CD4-positive, alpha-beta memory T cell (primary cell): ENCODE data around the gene PTPRA. TPM values are rescaled to one million over a fixed set of nuclear protein-coding genes. Genes with fewer than 3 reads are reported as not detected.
"Not testable (repeated sequence)": the region's sequence is repeated elsewhere in the genome, so short reads cannot be mapped to it uniquely, and the experiment has no call there.

Source experiments
- CTCF ChIA-PET: fragments of 350-600 bp; sonication (Branson Sonifier 250); formaldehyde crosslinking; loops from one replicate; lab custom pipeline; 2021; ENCODE audit warnings: inconsistent platforms; ENCODE audit not compliant: partially characterized antibody; lab: Charles Lee
- POLR2A ChIA-PET: fragments of 350-600 bp; sonication (Branson Sonifier 250); formaldehyde crosslinking; loops from one replicate; lab custom pipeline; 2021; ENCODE audit not compliant: partially characterized antibody; lab: Charles Lee
- DNase-seq, 5 donors: peaks; one replicate each; pipeline versions ENCODE4 v3.0.0 to v3.0.0-alpha.2; 2020 to 2022; ENCODE audit warnings: mixed read lengths in 1 of 5
- H3K27ac ChIP-seq: one replicate; pipeline ENCODE4 v1.7.0; 2013; ENCODE audit warnings: low read depth, low read length
- H3K27me3 ChIP-seq: 2 replicates; pipeline ENCODE4 v1.7.0; 2013; ENCODE audit warnings: mild to moderate bottlenecking, low read length, moderate library complexity; ENCODE audit not compliant: insufficient read depth
- H3K36me3 ChIP-seq: 2 replicates; pipeline ENCODE4 v1.7.0; 2013; ENCODE audit warnings: mild to moderate bottlenecking, low read length, moderate library complexity; ENCODE audit not compliant: insufficient read depth
- H3K4me1 ChIP-seq: 2 replicates; pipeline ENCODE4 v1.7.0; 2013; ENCODE audit warnings: mild to moderate bottlenecking, low read length, moderate library complexity; ENCODE audit not compliant: insufficient read depth
- H3K4me3 ChIP-seq, 2 donors: one replicate each; pipeline ENCODE4 v1.7.0; 2013; ENCODE audit warnings: low read length in 2 of 2, mild to moderate bottlenecking in 1 of 2
- H3K9me3 ChIP-seq, 2 donors: one replicate each; pipeline ENCODE4 v1.7.0; 2013; ENCODE audit warnings: low read length in 2 of 2, control low read depth in 1 of 2; ENCODE audit not compliant: control insufficient read depth in 1 of 2
- H3K27ac Mint-ChIP-seq, 7 donors: one replicate each; pipeline ENCODE4 v1.8.0; 2020 to 2021; ENCODE audit warnings: mixed read lengths in 7 of 7, mild to moderate bottlenecking in 6 of 7, inconsistent platforms in 3 of 7, moderate library complexity in 3 of 7
- H3K27me3 Mint-ChIP-seq, 2 donors: one replicate each; pipeline ENCODE4 v1.8.0; 2020 to 2021; ENCODE audit warnings: mixed read lengths in 2 of 2
- H3K36me3 Mint-ChIP-seq, 2 donors: one replicate each; pipeline ENCODE4 v1.8.0; 2020 to 2021; ENCODE audit warnings: mixed read lengths in 2 of 2, inconsistent platforms in 1 of 2, mild to moderate bottlenecking in 1 of 2
- H3K4me1 Mint-ChIP-seq, 4 donors: one replicate each; pipeline ENCODE4 v1.8.0; 2020 to 2021; ENCODE audit warnings: mixed read lengths in 4 of 4, mild to moderate bottlenecking in 1 of 4
- H3K4me3 Mint-ChIP-seq, 8 donors: one replicate each; pipeline ENCODE4 v1.8.0; 2020 to 2021; ENCODE audit warnings: mixed read lengths in 8 of 8, mild to moderate bottlenecking in 7 of 8, moderate library complexity in 6 of 8, inconsistent platforms in 3 of 8
- H3K9me3 Mint-ChIP-seq, 8 donors: one replicate each; pipeline ENCODE4 v1.8.0; 2020 to 2021; ENCODE audit warnings: mixed read lengths in 8 of 8, mild to moderate bottlenecking in 5 of 8, inconsistent platforms in 3 of 8, moderate library complexity in 1 of 8
- intact Hi-C: fragments of 100-400 bp; cut with micrococcal nuclease; formaldehyde crosslinking; loops from one replicate; pipeline ENCODE4 v1.15.1; 2023
- polyA plus RNA-seq, 2 donors: library from polyadenylated mRNA; unstranded; fragments of 300-500 nt; fragmentation: Illumina TruSeq; gene quantifications; one replicate each; pipeline ENCODE4 v1.2.3, GENCODE V29; 2021
- total RNA-seq, 2 experiments: library from RNA; stranded (reverse); gene quantifications; one replicate each; pipeline ENCODE4 v1.2.3, GENCODE V29; 2021

The PTPRA gene
- total and polyA plus RNA-seq, 4 experiments from 2014 or later = 24.8 to 87.8 (median 64.7) TPM

DNA sequence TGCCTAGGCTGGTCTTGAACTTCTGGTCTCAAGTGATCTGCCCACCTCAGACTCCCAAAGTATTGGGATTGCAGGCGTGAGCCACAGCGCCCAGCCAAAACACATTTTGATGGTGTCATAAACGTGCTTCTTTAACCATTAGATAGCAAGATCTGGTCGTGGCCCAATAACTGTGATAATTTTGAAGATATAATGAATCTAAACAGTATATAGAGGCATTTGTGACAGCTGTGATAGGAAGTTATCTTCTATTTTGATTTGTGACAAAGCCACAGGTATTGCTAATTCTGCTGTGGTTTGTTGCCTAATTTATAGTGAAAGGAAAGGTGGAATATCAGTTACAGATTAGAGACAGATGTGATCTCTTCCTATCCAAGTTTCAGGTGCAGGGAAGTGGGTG is 197.4 kb downstream of the PTPRA start:
- H3K27ac Mint-ChIP-seq = peak overlapping the region; percentile 12 to 95 (median 89)
- no peaks in the 10 kb centered on the region for H3K36me3 ChIP-seq
- H3K4me3 Mint-ChIP-seq = peak overlapping the region; percentile 80 to 94 (median 88)
- ChIA-PET POLR2A (interaction anchor here (1.4 to 1.8 kb wide), 3 partner anchors 14 to 21 kb away, joined by 3 to 6 read pairs (median 3); no protein-coding TSS in a partner anchor), CTCF (interaction anchor here (1.7 to 2.2 kb wide), 2 partner anchors 21 to 44 kb away, joined by 4 to 20 read pairs; no protein-coding TSS in a partner anchor)
- no peak for DNase-seq
- no peaks in the 10 kb centered on the region for H3K27me3 ChIP-seq
- H3K4me1 Mint-ChIP-seq = peaks cover 13 to 24% (median 16%) of the 10 kb centered on the region in 4 donors
- intact Hi-C loops = no loop called here
- no peaks in the 10 kb centered on the region for H3K36me3 Mint-ChIP-seq
- H3K9me3 Mint-ChIP-seq = no peaks in the 10 kb centered on the region
- H3K4me3 ChIP-seq = no peak overlapping the region
- no peaks in the 10 kb centered on the region for H3K9me3 ChIP-seq
- no peaks in the 10 kb centered on the region for H3K27me3 Mint-ChIP-seq
- peaks cover 18% of the 10 kb centered on the region for H3K4me1 ChIP-seq
- no peak overlapping the region for H3K27ac ChIP-seq

DNA sequence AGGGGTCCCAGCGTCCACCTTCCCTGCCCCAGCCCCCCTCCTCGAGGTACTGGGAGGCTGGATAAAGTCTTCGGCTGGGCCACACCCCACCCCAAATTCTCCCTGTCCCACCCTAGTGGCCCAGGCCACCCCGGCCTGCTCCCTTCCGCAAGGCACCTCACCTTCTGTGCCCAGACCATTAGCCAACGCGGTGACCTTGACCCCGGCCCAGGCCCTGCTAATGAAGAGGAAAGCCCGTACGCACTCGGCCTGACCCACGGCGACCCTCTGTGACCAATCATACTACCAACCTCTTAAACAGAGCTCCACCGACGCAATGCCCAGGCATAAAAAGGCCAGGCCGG is 198.0 kb downstream of the PTPRA start:
- Histone ChIP-seq H3K27me3 (no peaks in the 10 kb centered on the region), H3K4me1 (peaks cover 18% of the 10 kb centered on the region), H3K4me3 (peak overlapping the region in 1 of 2 donors; percentile 54), H3K27ac (peak overlapping the region; percentile 44), H3K36me3 (no peaks in the 10 kb centered on the region), H3K9me3 (no peaks in the 10 kb centered on the region)
- Mint-ChIP-seq H3K4me3 (peak overlapping the region; percentile 80 to 94 (median 88)), H3K36me3 (no peaks in the 10 kb centered on the region), H3K27me3 (no peaks in the 10 kb centered on the region), H3K4me1 (peaks cover 13 to 24% (median 16%) of the 10 kb centered on the region in 4 donors), H3K9me3 (no peaks in the 10 kb centered on the region), H3K27ac (peak overlapping the region in 4 of 7 donors; percentile 22 to 94 (median 61))
- DNase-seq = no peak
- intact Hi-C loops = no loop called here
- ChIA-PET CTCF (interaction anchor here (2.2 kb wide), 1 partner anchor 44 kb away, joined by 8 read pairs; no protein-coding TSS in a partner anchor), POLR2A (interaction anchor here (1.4 to 3.5 kb wide), 3 partner anchors 14 to 22 kb away, joined by 3 to 22 read pairs (median 3); no protein-coding TSS in a partner anchor)

DNA sequence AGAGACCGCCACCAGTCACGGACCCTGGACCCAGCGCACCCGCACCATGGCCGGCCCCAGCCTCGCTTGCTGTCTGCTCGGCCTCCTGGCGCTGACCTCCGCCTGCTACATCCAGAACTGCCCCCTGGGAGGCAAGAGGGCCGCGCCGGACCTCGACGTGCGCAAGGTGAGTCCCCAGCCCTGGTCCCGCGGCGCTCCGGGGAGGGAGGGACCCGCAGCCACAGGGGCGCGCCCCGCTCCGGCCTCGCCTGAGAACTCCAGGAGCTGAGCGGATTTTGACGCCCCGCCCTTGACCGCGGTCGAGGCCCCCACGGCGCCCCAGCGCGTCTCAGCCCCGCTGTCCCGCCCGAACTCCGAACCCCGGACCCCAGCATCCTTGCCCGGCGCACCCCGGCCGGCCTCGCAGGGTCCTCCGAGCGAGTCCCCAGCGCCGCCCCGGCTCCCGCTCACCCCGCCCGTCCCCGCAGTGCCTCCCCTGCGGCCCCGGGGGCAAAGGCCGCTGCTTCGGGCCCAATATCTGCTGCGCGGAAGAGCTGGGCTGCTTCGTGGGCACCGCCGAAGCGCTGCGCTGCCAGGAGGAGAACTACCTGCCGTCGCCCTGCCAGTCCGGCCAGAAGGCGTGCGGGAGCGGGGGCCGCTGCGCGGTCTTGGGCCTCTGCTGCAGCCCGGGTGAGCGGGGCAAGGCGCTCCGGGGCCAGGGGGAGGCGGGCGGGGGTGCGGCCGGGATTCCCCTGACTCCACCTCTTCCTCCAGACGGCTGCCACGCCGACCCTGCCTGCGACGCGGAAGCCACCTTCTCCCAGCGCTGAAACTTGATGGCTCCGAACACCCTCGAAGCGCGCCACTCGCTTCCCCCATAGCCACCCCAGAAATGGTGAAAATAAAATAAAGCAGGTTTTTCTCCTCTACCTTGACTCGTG is 198.6 kb downstream of the PTPRA start, which contains the start of gene OXT:
Gene OXT, plus strand, starts transcription at position 11 of the 920 bp plus-strand sequence. Its CDS starts 36 bp downstream, at position 47.
- peak; percentile 64 to 81 (median 68) for DNase-seq
- peaks cover 21% of the 10 kb centered on the region for H3K4me1 ChIP-seq
- ChIA-PET CTCF (interaction anchor here (2.2 kb wide), 1 partner anchor 43 kb away, joined by 8 read pairs; no protein-coding TSS in a partner anchor), POLR2A (interaction anchor here (1.4 to 3.5 kb wide), 3 partner anchors 15 to 21 kb away, joined by 3 to 22 read pairs (median 3); no protein-coding TSS in a partner anchor)
- no peaks in the 10 kb centered on the region for H3K9me3 Mint-ChIP-seq
- H3K27me3 ChIP-seq = no peaks in the 10 kb centered on the region
- peak within 1 kb of the TSS; percentile 44 for H3K27ac ChIP-seq
- H3K4me3 Mint-ChIP-seq = peak within 1 kb of the TSS; percentile 82 to 94 (median 90)
- H3K4me3 ChIP-seq = peak within 1 kb of the TSS in 1 of 2 donors; percentile 54
- peak within 1 kb of the TSS; percentile 62 to 95 (median 93) for H3K27ac Mint-ChIP-seq
- peaks cover 12 to 27% (median 17%) of the 10 kb centered on the region in 4 donors for H3K4me1 Mint-ChIP-seq
- intact Hi-C loops = loop anchor here (2.0 kb wide), 1 partner anchor 21 kb away; no protein-coding TSS in a partner anchor
- no peaks in the 10 kb centered on the region for H3K36me3 ChIP-seq
- H3K27me3 Mint-ChIP-seq = no peaks in the 10 kb centered on the region
- H3K36me3 Mint-ChIP-seq = no peaks in the 10 kb centered on the region
- no peaks in the 10 kb centered on the region for H3K9me3 ChIP-seq

DNA sequence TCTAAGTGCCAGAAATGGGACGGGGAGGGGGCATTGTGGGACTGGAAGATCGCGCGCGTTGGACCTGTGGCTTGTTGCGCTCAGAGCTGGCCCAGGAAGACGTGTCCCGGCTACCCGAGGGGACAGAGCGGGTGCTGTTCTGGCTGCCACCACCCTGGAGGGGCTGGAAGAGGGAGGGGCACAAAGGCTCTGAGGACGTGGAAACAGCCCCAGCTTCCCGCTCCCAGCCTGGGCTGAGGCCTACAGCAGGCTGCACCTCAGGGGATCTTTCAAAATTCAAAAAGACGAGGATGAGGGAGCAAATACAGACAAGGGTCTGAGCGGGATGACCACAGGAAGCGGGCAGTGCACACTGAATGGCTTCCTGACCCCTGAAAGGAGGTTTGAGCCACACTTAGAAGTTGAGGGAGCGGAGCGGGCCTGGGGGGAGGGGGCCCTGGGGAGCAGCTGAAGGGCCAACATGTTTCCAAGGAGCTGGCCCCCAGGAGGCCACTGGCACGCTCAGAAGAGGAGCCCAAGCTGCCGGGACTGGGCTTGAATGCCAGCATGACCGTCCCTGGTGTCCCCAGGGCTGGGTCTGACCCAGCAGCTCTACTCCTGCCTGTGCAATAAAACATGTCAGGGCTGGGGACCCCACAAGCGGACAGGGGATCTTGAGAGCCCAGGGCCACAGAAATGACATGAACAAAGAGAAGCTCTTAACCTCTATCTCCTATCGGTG is 199.4 kb downstream of the PTPRA start:
- DNase-seq = no peak
- Histone ChIP-seq H3K36me3 (no peaks in the 10 kb centered on the region), H3K27me3 (no peaks in the 10 kb centered on the region), H3K27ac (peak overlapping the region; percentile 44), H3K9me3 (no peaks in the 10 kb centered on the region), H3K4me3 (no peak overlapping the region), H3K4me1 (peaks cover 27% of the 10 kb centered on the region)
- Mint-ChIP-seq H3K4me1 (peaks cover 14 to 31% (median 19%) of the 10 kb centered on the region in 4 donors), H3K27ac (peak overlapping the region; percentile 60 to 94 (median 91)), H3K9me3 (no peaks in the 10 kb centered on the region), H3K27me3 (no peaks in the 10 kb centered on the region), H3K4me3 (peak overlapping the region; percentile 78 to 91 (median 84)), H3K36me3 (no peaks in the 10 kb centered on the region)
- intact Hi-C loops = loop anchor here (2.0 kb wide), 1 partner anchor 20 kb away; no protein-coding TSS in a partner anchor
- ChIA-PET CTCF (interaction anchor here (0.8 to 2.2 kb wide), 2 partner anchors 19 to 42 kb away, joined by 5 to 8 read pairs; no protein-coding TSS in a partner anchor), POLR2A (interaction anchor here (0.6 to 3.5 kb wide), 3 partner anchors 20 to 64 kb away, joined by 3 to 22 read pairs (median 3); partner anchors contain the start of gene MRPS26)

DNA sequence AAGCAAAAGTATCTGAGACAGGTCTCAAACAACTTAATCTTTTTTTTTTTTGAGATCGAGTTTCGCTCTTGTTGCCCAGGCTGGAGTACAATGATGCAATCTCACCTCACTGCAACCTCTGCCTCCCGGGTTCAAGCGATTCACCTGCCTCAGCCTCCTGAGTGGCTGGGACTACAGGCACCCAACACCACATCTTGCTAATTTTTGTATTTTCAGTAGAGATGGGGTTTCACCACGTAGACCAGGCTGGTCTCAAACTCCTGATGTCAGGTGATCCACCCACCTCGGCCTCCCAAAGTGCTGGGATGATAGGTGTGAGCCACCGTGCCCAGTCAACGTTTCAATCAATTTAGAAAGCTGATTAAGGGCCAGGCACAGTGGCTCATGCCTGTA is 200.0 kb downstream of the PTPRA start:
- Mint-ChIP-seq H3K4me1 (peaks cover 17 to 35% (median 21%) of the 10 kb centered on the region in 4 donors), H3K27ac (peak overlapping the region in 3 of 7 donors; percentile 29 to 94 (median 52)), H3K4me3 (peak overlapping the region in 6 of 8 donors; percentile 25 to 70 (median 46))
- DNase-seq, H3K9me3 Mint-ChIP-seq, H3K27ac ChIP-seq, H3K9me3 ChIP-seq, H3K27me3 ChIP-seq, H3K36me3 Mint-ChIP-seq, H3K27me3 Mint-ChIP-seq, H3K36me3 ChIP-seq, H3K4me3 ChIP-seq: not testable (repeated sequence)
- H3K4me1 ChIP-seq = peaks cover 28% of the 10 kb centered on the region
- POLR2A ChIA-PET = interaction anchor here (0.6 to 3.5 kb wide), 4 partner anchors 13 to 63 kb away, joined by 3 to 22 read pairs (median 3); partner anchors contain the start of gene MRPS26
- CTCF ChIA-PET = interaction anchor here (0.6 to 2.2 kb wide), 3 partner anchors 16 to 42 kb away, joined by 3 to 8 read pairs (median 5); no protein-coding TSS in a partner anchor
- intact Hi-C loops = loop anchor here (2.0 kb wide), 1 partner anchor 20 kb away; no protein-coding TSS in a partner anchor

DNA sequence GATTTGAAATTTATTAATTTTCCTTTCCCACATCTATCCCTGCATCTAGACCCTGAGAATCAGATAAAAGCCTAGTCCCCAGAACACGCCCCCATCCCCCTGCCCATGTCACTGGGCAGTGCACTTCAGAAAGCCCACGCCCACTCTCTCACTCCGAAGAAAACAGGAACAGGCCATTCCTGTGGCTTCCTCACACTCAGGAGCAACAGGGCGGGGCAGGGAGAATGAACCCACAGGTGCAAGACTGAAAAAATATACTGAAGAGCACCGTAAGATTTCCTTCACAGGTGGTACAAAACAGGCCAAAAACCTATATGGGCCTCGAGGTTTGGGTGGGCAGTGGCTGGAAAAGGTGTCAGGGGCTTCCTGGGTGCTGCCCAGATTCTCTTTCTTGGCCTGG is 201.5 kb downstream of the PTPRA start:
- intact Hi-C loops = no loop called here
- Histone ChIP-seq H3K27ac (no peak overlapping the region), H3K36me3 (no peaks in the 10 kb centered on the region), H3K4me1 (peaks cover 28% of the 10 kb centered on the region), H3K9me3 (no peaks in the 10 kb centered on the region), H3K4me3 (no peak overlapping the region), H3K27me3 (no peaks in the 10 kb centered on the region)
- Mint-ChIP-seq H3K9me3 (no peaks in the 10 kb centered on the region), H3K27me3 (no peaks in the 10 kb centered on the region), H3K36me3 (no peaks in the 10 kb centered on the region), H3K4me1 (peaks cover 16 to 35% (median 19%) of the 10 kb centered on the region in 4 donors), H3K4me3 (no peak overlapping the region), H3K27ac (peak overlapping the region in 2 of 7 donors; percentile 23 to 68)
- ChIA-PET POLR2A (interaction anchor here (1.1 to 3.5 kb wide), 2 partner anchors 18 to 28 kb away, joined by 4 to 22 read pairs; no protein-coding TSS in a partner anchor), CTCF (interaction anchor here (1.0 kb wide), 1 partner anchor 39 kb away, joined by 3 read pairs; no protein-coding TSS in a partner anchor)
- no peak for DNase-seq
